Hepatocyte (in vitro differentiated cells): ENCODE results near the gene ITGB1BP2.

Experiments used
- CTCF ChIP-seq: fragments of 200-600 bp; sonication (generic); IDR thresholded peaks from 2 replicates; pipeline ENCODE4 v1.5.1; 2016; ENCODE audit warnings: antibody characterized with exemption, mild to moderate bottlenecking; ENCODE audit not compliant: poor library complexity
- EZH2 ChIP-seq: fragments of 200-600 bp; sonication (generic); IDR thresholded peaks from 2 replicates; pipeline ENCODE4 v1.6.1; 2016; ENCODE audit warnings: antibody characterized with exemption, mild to moderate bottlenecking, borderline replicate concordance

- no peak for TF ChIP-seq CTCF
- TF ChIP-seq EZH2, result no peak
These were observed 8.7 kb upstream of the ITGB1BP2 start for GRCh38 chrX:71292669-71293365.
